Cerebellar cortex (tissue), 1 donor: ENCODE data around the gene CCHCR1.

ENCODE experiments used
- DNase-seq: peaks from one replicate; pipeline ENCODE4 v3.0.0-alpha.2; 2015; ENCODE audit warnings: low spot score

Gene CCHCR1

GRCh38 chr6:31107052-31107451 lies 50.5 kb downstream of the CCHCR1 start:
- DNase-seq, result no peak

GRCh38 chr6:31103136-31103535 lies 54.5 kb downstream of the CCHCR1 start:
- no peak for DNase-seq

GRCh38 chr6:31098449-31098938 lies 59.1 kb downstream of the CCHCR1 start:
- DNase-seq, result no peak

GRCh38 chr6:31096656-31097055 lies 60.9 kb downstream of the CCHCR1 start:
- no peak for DNase-seq

GRCh38 chr6:31096215-31096614 lies 61.4 kb downstream of the CCHCR1 start:
- DNase-seq, result no peak

GRCh38 chr6:31094389-31094881 lies 63.2 kb downstream of the CCHCR1 start:
- peak; percentile 96 for DNase-seq

- DNase-seq, result no peak
Observed at GRCh38 chr6:31092769-31093505, 64.7 kb downstream of the CCHCR1 start.
